Effector memory CD8-positive, alpha-beta T cell (primary cell): ENCODE measurements around the gene PCSK5.
"Not testable (repeated sequence)": the region's sequence is repeated elsewhere in the genome, so short reads cannot be mapped to it uniquely, and the experiment has no call there.

Source experiments
- ATAC-seq: fragments of 150-1000 bp; cut with Tn5 transposase; replicated peaks from 2 replicates; pipeline ENCODE4 v1.10.0; 2021; ENCODE audit warnings: mild to moderate bottlenecking, moderate library complexity
- DNase-seq, 3 experiments: peaks; one replicate each; pipeline ENCODE4 v3.0.0; 2021
- H3K27ac Mint-ChIP-seq, 2 donors: one replicate each; pipeline ENCODE4 v1.8.0; 2022; ENCODE audit warnings: mild to moderate bottlenecking in 2 of 2, mixed read lengths in 2 of 2, moderate library complexity in 2 of 2
- H3K27me3 Mint-ChIP-seq, 2 donors: one replicate each; pipeline ENCODE4 v1.8.0; 2022; ENCODE audit warnings: mixed read lengths in 2 of 2
- H3K36me3 Mint-ChIP-seq: one replicate; pipeline ENCODE4 v1.8.0; 2022; ENCODE audit warnings: mild to moderate bottlenecking, moderate library complexity, mixed read lengths; ENCODE audit not compliant: insufficient read depth
- H3K4me1 Mint-ChIP-seq, 2 donors: one replicate each; pipeline ENCODE4 v1.8.0; 2022; ENCODE audit warnings: low read depth in 2 of 2, mixed read lengths in 2 of 2
- H3K4me3 Mint-ChIP-seq, 2 donors: one replicate each; pipeline ENCODE4 v1.8.0; 2022; ENCODE audit warnings: mild to moderate bottlenecking in 2 of 2, mixed read lengths in 2 of 2, moderate library complexity in 2 of 2
- H3K9me3 Mint-ChIP-seq, 2 donors: one replicate each; pipeline ENCODE4 v1.8.0; 2022; ENCODE audit warnings: mixed read lengths in 2 of 2

Gene PCSK5

DNA sequence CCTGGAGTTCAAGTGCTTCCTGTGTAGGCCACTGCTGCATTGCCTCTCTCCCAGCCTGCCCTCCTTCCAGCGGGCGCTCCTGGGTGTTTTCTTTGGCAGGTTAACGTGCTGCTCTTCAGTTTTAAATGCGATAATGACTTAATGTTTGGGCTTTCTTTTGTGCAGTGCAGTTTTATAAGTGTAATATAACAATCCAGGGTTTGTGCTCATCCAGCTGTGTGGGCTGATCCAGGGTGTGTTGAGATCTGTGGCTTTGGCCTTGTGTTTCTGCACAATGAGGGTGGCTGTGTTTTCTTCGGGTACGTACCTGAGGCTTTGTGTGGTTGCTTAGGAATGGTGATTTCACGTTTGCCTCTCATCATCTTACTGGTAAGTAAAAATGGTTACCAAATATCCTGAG, 50.6 kb downstream of the PCSK5 start:
- ATAC-seq: no peak
- no peaks in the 10 kb centered on the region for H3K27me3 Mint-ChIP-seq
- DNase-seq: no peak
- H3K4me1 Mint-ChIP-seq: no peaks in the 10 kb centered on the region
- no peak overlapping the region for H3K27ac Mint-ChIP-seq
- H3K9me3 Mint-ChIP-seq: peaks cover 0 to 3% of the 10 kb centered on the region in 2 donors
- no peak overlapping the region for H3K4me3 Mint-ChIP-seq
- H3K36me3 Mint-ChIP-seq: no peaks in the 10 kb centered on the region

DNA sequence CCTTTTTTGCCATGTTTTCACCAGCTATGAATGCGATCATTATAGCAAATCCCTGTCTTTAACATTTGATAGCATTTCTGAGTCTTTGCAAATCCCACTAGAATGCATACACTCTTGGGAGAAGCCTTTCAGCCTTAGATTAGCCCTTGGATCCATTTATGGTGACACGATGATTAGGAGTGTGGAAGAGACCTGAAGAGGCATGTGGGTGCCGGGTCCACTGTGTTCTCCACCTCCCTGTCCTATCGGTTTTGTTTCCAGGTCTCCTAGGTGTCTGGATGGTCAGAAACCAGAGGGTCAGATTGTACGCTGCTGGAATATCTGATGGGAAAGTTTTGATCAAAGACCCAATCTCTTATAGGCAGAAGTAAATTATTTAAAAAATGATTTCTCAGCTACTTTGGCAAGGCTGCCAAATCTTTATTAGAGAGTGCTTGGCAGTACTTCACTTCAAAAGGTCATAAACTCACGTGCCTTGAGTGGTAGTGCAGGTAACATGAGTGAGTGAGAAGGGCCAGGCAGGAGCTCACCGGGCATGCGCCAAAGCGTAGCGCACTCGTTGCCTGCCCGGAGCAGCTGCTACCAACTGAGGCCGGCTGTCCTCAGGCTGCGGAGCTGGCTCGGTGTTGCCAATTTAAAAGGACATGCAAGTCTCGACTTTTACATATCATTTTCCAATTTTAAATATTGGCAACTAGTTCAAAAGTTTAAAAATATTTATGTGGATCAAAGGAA, 51.3 kb downstream of the PCSK5 start:
- Mint-ChIP-seq H3K27ac (no peak overlapping the region), H3K4me1 (no peaks in the 10 kb centered on the region), H3K4me3 (no peak overlapping the region), H3K9me3 (peaks cover 0 to 3% of the 10 kb centered on the region in 2 donors), H3K27me3 (no peaks in the 10 kb centered on the region), H3K36me3 (no peaks in the 10 kb centered on the region)
- ATAC-seq (no peak), DNase-seq (no peak)

DNA sequence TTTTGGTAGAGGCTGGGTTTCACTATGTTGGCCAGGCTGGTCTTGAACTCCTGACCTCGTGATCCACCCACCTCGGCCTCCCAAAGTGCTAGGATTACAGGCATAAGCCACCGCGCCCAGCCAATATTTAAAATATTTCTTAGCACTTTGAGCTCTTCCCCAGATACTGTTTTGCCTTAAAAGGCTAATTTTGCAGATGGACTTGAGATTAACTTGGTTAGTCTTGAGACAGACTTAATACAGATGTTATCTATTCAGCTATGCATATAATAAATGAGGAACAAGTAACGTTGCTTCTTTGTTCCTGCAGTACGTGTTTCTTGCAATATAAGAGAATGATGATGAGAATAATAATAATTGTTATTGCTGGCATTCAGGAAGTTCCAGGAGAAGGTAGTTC, 56.3 kb downstream of the PCSK5 start:
- ATAC-seq (no peak), DNase-seq (no peak)
- no peaks in the 10 kb centered on the region for H3K4me1 Mint-ChIP-seq
- H3K27ac Mint-ChIP-seq: no peak overlapping the region
- H3K36me3 Mint-ChIP-seq: no peaks in the 10 kb centered on the region
- H3K27me3 Mint-ChIP-seq: no peaks in the 10 kb centered on the region
- peaks cover 0 to 2% of the 10 kb centered on the region in 2 donors for H3K9me3 Mint-ChIP-seq
- H3K4me3 Mint-ChIP-seq: no peak overlapping the region

GRCh38 chr9:75947233-75947632, 56.8 kb downstream of the PCSK5 start:
- ATAC-seq: no peak
- Mint-ChIP-seq H3K27ac (no peak overlapping the region), H3K4me1 (no peaks in the 10 kb centered on the region), H3K27me3 (no peaks in the 10 kb centered on the region), H3K9me3 (peaks cover 0 to 2% of the 10 kb centered on the region in 2 donors), H3K4me3 (no peak overlapping the region), H3K36me3 (no peaks in the 10 kb centered on the region)
- DNase-seq: no peak

GRCh38 chr9:75950998-75951397, 60.5 kb downstream of the PCSK5 start:
- H3K9me3 Mint-ChIP-seq: peaks cover 0 to 2% of the 10 kb centered on the region in 2 donors
- no peaks in the 10 kb centered on the region for H3K4me1 Mint-ChIP-seq
- H3K27ac Mint-ChIP-seq: no peak overlapping the region
- H3K27me3 Mint-ChIP-seq: no peaks in the 10 kb centered on the region
- DNase-seq (no peak), ATAC-seq (no peak)
- H3K36me3 Mint-ChIP-seq: no peaks in the 10 kb centered on the region
- H3K4me3 Mint-ChIP-seq: no peak overlapping the region

GRCh38 chr9:75953218-75953617, 62.7 kb downstream of the PCSK5 start:
- H3K36me3 Mint-ChIP-seq: no peaks in the 10 kb centered on the region
- H3K27ac Mint-ChIP-seq: no peak overlapping the region
- no peaks in the 10 kb centered on the region for H3K27me3 Mint-ChIP-seq
- H3K4me3 Mint-ChIP-seq: no peak overlapping the region
- ATAC-seq (no peak), DNase-seq (no peak)
- H3K9me3 Mint-ChIP-seq: peaks cover 0 to 2% of the 10 kb centered on the region in 2 donors
- no peaks in the 10 kb centered on the region for H3K4me1 Mint-ChIP-seq

- Mint-ChIP-seq H3K27me3 (no peaks in the 10 kb centered on the region), H3K27ac (no peak overlapping the region), H3K4me3 (no peak overlapping the region), H3K4me1 (no peaks in the 10 kb centered on the region), H3K9me3 (peaks cover 3 to 5% of the 10 kb centered on the region in 2 donors), H3K36me3 (no peaks in the 10 kb centered on the region)
- DNase-seq: no peak
- no peak for ATAC-seq
These were observed 65.7 kb downstream of the PCSK5 start for GRCh38 chr9:75956161-75956560.

GRCh38 chr9:75957116-75957515, 66.6 kb downstream of the PCSK5 start:
- no peak for ATAC-seq
- Mint-ChIP-seq H3K4me3 (no peak overlapping the region), H3K27me3 (no peaks in the 10 kb centered on the region), H3K27ac (no peak overlapping the region), H3K36me3 (no peaks in the 10 kb centered on the region), H3K4me1 (peaks cover 0 to 5% of the 10 kb centered on the region in 2 donors), H3K9me3 (peaks cover 3 to 5% of the 10 kb centered on the region in 2 donors)
- no peak for DNase-seq

DNA sequence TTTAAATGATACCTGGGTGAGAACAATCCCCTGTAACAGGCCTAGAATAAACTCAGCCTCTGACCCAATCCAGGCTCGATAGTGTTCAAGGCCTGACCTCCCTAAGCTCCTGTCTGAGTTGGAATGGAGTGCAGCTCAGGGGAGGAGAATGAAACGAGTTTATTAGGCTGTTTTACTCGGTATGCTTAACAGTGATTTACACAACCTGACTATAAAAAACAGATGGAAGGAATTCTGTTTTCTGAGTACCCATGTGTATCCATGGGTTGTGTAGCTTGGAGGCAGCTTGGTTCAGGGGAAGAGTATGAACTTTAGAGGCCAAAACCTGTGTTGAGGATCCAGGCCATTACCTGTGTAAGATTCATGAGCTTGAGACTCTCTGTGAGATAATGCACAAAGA, 67.8 kb downstream of the PCSK5 start:
- H3K27ac Mint-ChIP-seq: no peak overlapping the region
- no peak overlapping the region for H3K4me3 Mint-ChIP-seq
- peaks cover 0 to 6% of the 10 kb centered on the region in 2 donors for H3K4me1 Mint-ChIP-seq
- no peaks in the 10 kb centered on the region for H3K36me3 Mint-ChIP-seq
- H3K27me3 Mint-ChIP-seq: no peaks in the 10 kb centered on the region
- DNase-seq (no peak), ATAC-seq (no peak)
- H3K9me3 Mint-ChIP-seq: peaks cover 3 to 5% of the 10 kb centered on the region in 2 donors

DNA sequence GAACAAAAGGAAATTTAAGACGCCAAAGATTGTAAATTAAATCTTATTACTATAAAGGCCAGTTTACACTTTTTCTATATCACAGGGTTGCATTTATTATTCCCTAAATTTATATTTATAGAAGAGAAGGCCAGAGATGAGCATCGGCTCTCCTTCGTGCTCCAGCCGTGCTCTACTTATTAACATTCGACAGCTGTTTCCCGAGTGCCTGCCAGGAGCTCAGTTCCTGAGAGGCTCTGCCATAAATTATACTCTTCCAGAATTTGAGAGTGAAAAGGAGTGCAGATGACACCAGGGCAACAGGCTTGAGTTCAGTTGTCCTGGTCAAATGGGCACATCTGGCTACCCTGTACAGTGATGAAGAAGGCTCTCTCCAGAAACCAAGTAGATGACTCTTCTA, 70.1 kb downstream of the PCSK5 start:
- ATAC-seq (no peak), DNase-seq (no peak)
- Mint-ChIP-seq H3K27ac (no peak overlapping the region), H3K9me3 (peaks cover 3 to 5% of the 10 kb centered on the region in 2 donors), H3K4me3 (no peak overlapping the region), H3K36me3 (no peaks in the 10 kb centered on the region), H3K4me1 (peaks cover 0 to 6% of the 10 kb centered on the region in 2 donors), H3K27me3 (no peaks in the 10 kb centered on the region)

- Mint-ChIP-seq H3K4me3 (no peak overlapping the region), H3K9me3 (peaks cover 3 to 5% of the 10 kb centered on the region in 2 donors), H3K27me3 (no peaks in the 10 kb centered on the region), H3K4me1 (peaks cover 0 to 6% of the 10 kb centered on the region in 2 donors), H3K36me3 (no peaks in the 10 kb centered on the region), H3K27ac (no peak overlapping the region)
- ATAC-seq (no peak), DNase-seq (no peak)
These were observed 71.7 kb downstream of the PCSK5 start for GRCh38 chr9:75962013-75962661.

GRCh38 chr9:75962662-75963036, 72.2 kb downstream of the PCSK5 start:
- Mint-ChIP-seq H3K9me3 (peaks cover 3 to 5% of the 10 kb centered on the region in 2 donors), H3K27ac (no peak overlapping the region), H3K27me3 (no peaks in the 10 kb centered on the region), H3K4me3 (no peak overlapping the region), H3K4me1 (peaks cover 0 to 6% of the 10 kb centered on the region in 2 donors), H3K36me3 (no peaks in the 10 kb centered on the region)
- DNase-seq (no peak), ATAC-seq (no peak)

DNA sequence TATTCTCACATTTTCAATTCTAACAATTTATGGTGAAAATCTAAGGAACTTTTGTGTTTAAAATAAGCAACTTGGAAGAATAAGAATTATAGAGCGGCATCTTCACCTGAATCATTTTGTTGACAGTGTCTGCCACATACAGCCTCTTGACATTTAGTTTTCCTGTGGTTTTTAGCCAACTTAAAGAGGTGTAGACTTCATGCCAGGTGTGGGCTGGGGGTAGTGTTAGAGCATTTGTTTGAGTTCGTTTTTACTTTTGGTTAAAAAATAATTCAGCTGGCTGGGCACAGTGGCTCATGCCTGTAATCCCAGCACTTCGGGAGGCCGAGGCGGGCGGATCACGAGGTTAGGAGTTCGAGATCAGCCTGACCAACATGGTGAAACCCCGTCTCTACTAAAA, 72.8 kb downstream of the PCSK5 start:
- not testable (repeated sequence) for H3K4me3 Mint-ChIP-seq, H3K4me1 Mint-ChIP-seq, H3K27ac Mint-ChIP-seq, H3K9me3 Mint-ChIP-seq, H3K36me3 Mint-ChIP-seq, H3K27me3 Mint-ChIP-seq, DNase-seq, ATAC-seq

DNA sequence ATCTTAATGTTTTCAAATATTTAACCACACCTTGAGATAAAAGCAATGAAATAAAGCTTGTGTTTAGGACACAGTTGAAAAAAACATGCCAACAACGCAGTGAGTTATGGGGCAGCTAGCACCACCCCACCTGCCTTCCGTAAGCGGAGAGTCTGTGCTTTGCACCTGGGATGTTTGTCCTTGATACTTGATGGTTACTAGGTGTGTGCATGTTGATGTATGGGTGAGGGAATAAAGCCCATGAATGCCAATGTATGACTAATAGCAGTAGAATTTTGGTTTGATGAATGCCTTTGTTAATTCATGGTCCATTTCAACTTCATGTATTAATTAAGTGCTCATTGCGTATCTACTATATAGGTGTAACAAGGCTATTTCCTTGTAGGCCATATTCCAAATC, 74.0 kb downstream of the PCSK5 start:
- H3K27ac Mint-ChIP-seq: no peak overlapping the region
- no peaks in the 10 kb centered on the region for H3K27me3 Mint-ChIP-seq
- H3K36me3 Mint-ChIP-seq: no peaks in the 10 kb centered on the region
- H3K4me3 Mint-ChIP-seq: no peak overlapping the region
- DNase-seq (no peak), ATAC-seq (no peak)
- H3K4me1 Mint-ChIP-seq: peaks cover 0 to 6% of the 10 kb centered on the region in 2 donors
- H3K9me3 Mint-ChIP-seq: no peaks in the 10 kb centered on the region
